Subcutaneous adipose tissue (tissue), 4 donors: ENCODE measurements around the gene ACSL5. TPM values are rescaled to one million over a fixed set of nuclear protein-coding genes. Genes with fewer than 3 reads are reported as not detected.

Source experiments
- CTCF ChIP-seq: fragments of 450-650 bp; IDR thresholded peaks from one replicate; pipeline ENCODE4 v1.5.1; 2016; ENCODE audit warnings: low read depth, mild to moderate bottlenecking, control low read depth, antibody characterized with exemption, moderate library complexity
- total RNA-seq, 4 donors: library from RNA; depleted of rRNA; stranded (reverse); fragments of >200 nt; gene quantifications; one replicate each; pipeline ENCODE4 v1.1.0, GENCODE V29; 2016

The ACSL5 gene
- total RNA-seq, 4 donors from 2014 or later = 24.9 to 50.5 (median 34.3) TPM

DNA sequence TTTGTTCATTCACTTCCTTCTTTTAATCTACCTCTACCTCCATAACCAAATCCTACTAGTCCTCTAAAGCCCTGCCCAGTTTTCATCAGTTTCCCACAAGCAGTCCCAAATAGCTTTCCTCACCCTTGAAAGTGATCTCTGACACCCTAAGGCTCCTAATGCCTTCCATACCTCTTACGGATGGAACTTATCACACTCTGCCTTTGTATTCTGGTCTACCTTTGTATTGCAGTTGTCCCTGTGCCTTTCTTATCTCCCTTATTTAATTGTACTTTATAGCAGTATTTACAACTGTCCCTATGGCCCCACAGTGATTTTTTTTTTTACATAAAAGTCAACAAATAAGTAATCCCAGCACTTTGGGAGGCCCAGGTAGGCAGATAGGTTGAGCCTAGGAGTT, 33.8 kb downstream of the ACSL5 start:
- no peak for TF ChIP-seq CTCF

DNA sequence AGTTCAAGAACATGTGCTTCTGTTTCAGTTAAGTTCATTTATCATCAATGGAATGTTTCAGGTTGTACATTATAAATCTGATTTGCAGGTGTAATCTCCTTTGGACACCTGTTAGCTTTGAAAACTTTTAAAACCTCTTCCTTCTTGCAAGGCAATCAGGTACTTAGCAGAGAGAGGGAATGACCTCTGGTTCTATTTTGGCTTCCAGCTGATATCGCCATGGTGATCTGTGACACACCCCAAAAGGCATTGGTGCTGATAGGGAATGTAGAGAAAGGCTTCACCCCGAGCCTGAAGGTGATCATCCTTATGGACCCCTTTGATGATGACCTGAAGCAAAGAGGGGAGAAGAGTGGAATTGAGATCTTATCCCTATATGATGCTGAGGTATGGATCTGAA, 35.4 kb downstream of the ACSL5 start:
- TF ChIP-seq CTCF = no peak

DNA sequence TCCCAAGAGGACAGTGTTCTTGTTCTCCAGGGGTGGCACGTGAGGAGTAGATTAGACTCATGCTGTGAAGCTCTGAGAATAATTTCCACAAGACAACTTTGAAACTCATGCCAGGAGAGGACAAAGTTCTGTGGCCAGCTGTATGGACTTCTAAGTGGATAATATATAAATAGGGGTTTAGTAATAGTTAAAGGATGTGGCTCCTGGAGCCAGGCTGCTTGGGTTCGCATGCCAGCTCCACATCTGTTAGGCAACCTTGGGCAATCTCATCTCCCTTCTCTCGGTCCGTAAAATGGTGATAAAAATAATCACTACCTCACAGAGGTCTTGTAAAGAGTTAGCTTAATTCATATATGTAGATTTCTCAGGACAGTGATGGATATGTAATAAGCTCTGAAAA, 35.8 kb downstream of the ACSL5 start:
- no peak for TF ChIP-seq CTCF

GRCh38 chr10:112412696-112413095, 38.8 kb downstream of the ACSL5 start:
- TF ChIP-seq CTCF = no peak

DNA sequence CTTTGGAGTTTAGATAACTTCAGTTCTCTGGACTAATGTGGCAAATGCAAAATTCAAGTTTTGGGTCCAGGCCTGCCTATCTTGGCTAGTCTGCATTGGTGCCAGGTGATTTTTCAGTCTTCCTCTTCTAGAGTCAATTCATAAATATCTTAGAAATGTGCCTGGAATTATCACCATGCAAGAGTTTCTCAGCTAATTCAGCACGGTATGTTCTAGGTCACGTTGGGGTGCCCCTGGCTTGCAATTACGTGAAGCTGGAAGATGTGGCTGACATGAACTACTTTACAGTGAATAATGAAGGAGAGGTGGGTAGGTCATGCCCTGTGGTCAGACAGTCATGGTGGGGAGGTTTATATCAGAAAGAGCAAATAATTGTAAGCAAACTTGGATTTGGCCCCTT, 47.8 kb downstream of the ACSL5 start:
- TF ChIP-seq CTCF = no peak

DNA sequence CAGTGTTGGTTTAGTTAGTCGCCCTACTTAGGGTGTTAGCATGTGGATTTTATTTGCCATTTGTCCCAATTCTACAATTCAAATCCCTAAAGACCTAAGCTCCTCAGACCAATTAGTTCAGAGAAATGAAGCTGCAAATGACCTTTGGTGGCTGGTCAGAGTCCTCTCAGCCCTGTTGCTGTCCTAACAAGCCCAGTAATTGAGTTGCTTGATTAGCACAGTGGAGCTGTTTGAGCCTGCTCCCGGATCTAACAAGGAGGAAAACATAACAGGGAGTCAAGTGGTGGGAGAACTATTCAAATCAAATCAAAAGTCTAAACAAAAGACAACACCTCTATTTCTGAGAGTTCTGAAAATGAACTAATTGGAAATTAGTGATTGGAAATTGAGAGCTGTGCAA, 50.7 kb downstream of the ACSL5 start:
- TF ChIP-seq CTCF = no peak

DNA sequence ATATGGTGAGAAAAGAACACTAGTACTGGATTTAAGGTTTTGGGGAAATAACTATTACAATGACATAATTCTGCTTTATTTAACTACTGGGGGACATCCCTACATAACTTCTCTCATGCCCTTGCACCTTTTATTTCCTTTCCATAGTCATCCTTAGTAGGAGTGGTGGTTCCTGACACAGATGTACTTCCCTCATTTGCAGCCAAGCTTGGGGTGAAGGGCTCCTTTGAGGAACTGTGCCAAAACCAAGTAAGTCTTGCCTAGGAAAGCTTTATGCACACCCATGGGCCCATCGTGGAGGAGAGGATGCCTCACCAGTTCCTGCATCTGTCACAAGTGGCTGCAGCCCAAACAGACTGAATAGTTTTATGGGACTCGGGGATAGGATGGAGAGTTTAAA, 52.2 kb downstream of the ACSL5 start:
- TF ChIP-seq CTCF = no peak

GRCh38 chr10:112429147-112429546, 55.2 kb downstream of the ACSL5 start:
- no peak for TF ChIP-seq CTCF
